HG02870 (cell line): ENCODE data around the gene SHB.
"Not testable (repeated sequence)": the region's sequence is repeated elsewhere in the genome, so short reads cannot be mapped to it uniquely, and the experiment has no call there.

Source experiments
- ATAC-seq: cut with Tn5 transposase; IDR thresholded peaks from one replicate; pipeline ENCODE4 v1.9.1; 2021; ENCODE audit warnings: mild to moderate bottlenecking, moderate library complexity; ENCODE audit not compliant: unreplicated experiment

The SHB gene

DNA sequence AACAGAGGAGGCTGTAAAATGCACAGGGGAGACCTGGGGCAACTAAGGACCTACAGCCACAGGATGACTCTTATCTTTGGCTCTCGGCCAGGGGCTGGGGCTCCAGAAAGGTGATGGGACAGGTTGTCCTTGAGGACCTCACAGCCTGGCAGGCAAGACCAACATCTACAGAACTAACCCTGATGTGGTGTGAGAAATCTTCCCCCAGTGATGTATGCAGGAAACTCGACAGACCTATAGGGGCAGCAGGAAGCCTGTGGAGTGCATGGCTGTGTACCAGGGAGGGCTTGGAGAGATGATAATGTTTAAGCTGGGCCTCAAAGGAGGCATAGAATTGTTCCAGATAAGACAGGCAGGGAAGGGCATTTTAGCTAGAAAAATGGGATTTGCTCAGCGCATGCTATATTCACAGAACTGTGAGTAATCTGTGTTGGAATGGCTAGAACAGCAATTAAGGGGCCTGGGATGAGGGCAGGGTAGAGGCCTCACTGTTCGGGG, 96.6 kb downstream of the SHB start:
- ATAC-seq, result no peak

DNA sequence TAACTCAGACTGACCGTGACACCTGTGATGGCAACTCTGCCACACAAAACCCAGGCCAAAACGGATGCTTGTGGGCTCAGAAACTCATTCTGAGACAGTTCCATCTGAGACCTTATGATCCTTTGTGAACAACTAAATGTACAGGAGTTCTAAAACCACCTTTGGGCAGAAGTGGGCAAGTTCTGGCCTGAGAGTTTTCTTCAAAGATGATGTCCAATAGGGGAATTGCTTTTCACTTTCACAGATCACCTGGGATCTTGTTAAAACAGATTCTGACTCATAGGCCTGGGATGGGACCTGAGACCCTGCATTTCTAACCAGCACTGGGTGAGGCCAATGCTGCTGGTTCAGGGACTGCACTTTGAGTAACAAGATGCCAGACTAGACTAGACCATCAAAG, 97.3 kb downstream of the SHB start:
- no peak for ATAC-seq

DNA sequence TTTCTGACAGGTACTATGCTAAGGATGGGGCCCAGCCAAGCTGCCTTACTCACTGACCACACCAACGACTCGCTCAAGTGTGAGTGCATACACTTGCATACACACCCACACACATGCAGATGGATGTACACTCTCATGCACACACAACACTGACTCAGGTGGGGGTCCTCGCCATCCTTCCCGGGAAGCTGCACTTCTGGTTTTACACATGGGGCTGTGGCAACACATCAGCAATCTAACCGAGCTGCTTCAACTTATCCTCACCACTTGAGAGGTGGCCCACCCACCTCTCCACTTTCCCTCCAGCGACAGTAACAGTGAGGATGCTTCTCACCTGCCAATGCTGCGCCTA, 97.9 kb downstream of the SHB start:
- no peak for ATAC-seq

DNA sequence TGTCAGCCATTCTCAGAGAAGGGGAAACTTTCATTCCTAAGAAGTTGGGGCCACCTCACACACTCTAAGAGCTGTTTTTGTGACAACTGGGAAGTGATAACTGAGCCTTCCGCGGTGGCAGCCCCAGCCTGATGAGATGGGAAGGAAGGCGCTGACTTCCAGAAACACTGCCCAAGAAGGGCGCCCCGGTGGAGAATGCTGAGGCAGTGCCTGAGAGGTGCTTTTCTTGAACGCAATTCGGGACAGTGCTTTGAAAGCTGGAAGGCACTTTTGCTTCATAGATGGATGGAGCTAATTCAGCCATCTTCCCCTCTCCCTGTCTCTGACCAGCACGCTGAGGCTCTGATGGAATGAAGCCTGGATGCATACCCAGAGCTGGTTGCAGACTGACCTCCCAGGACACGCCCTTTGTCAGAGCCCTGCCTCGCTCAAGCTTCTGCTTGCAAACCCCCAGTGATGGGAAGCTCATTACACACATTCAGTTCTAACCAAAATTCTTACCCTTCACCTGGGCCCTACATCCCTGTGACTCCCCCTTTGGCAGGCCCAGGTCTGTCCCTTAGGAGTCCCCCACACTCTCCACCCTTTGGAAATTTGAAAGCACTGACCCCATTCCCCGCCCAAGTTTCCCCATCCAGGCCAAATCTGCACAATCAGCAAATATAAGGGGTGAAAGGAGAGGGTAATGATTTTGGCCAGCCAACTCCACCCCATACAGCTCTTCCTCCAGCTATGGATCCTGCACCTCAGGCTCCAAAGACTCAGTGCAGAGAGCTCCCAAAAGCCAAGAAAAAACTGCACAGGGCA, 98.5 kb downstream of the SHB start:
- no peak for ATAC-seq

DNA sequence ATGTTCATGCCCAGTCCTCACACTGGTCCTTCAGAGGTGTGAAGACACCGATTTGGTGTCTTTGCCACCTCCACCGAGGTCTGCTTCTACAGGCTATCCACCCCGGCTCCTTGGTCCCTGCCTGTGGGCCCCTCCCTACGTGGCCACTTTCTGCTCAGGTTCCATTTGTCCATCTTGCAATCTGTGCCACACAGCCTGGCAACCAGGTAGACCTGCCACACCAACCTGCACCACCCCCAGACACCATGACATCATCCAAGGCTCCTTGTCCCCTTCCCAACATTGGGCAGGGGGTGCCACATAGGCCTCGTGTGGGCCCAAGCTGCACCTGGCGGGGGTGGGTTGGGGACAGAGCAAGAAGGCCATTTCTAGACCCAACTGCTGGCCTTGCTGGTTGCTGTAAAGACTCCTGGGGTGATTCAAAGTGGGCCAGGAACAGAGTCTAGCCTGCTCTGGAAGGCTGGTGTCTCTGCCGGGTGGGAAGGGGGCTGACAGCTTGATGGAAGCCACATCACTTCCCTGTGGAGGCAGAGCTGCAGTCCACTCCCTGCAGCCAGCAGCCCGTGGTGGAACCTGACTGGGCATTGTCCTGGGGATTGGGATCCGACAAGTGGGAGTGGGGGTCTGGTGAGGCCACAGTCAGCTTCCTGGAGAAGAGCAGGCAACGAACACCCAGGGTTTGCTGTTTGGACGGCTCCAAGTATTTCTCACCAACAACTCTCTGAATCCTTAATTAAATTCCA, 99.3 kb downstream of the SHB start:
- no peak for ATAC-seq

DNA sequence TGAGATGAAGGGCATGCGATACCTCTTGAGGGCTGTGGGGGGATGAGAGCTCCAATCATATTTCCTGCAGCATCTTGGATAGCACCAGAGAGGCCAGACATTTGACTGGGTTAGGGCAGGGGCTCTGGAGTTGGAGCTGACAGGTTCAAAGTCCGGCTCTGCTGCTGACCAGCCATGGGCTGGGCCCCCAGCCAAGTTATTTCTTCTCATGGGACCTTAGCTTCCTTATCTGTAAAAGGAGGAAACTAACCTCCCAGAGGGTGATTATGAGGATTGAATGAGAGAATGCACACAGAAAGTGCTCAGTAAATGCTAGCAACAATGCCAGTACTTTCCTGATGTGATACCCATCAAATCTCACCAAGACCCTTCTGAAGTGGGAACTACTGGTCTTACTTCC, 99.9 kb downstream of the SHB start:
- ATAC-seq, result no peak

DNA sequence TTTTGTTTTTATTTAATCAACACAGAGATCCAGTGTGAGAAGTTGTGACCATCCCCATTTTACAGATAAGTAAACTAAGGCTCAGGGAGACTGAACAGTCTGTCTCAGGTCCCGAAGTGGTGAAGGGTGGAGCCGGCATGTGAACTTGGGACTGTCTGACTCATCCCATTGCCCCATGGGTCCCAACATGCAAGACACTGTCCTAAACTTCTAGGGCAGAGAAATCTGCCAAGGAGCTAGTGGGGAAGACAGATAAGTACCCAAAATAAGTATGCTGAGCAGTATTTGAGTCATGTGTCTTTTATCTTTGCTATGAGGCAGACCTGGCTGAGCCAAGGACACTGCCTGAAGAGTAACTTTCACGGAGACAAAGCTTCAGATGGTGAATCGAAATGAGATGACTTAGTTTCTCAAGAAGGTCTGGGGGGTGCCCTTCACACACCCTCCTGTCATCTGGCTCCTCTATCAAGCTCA, 100.8 kb downstream of the SHB start:
- no peak for ATAC-seq

DNA sequence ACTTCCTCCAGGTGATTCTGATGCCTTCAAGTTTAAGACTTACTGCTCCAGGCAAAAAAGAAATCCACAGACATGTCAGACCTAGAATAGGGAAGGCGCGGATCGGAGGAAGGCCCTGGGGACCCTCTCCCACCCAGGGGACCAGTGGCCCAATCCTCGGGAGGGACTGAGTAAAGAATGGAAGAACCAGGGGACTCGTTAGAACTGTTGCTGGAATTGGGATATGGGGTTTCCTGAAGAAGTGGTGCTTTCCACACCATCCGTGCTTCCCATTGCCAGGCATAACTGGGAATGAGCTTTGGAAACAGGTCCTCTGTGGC, 101.3 kb downstream of the SHB start:
- ATAC-seq, result no peak

DNA sequence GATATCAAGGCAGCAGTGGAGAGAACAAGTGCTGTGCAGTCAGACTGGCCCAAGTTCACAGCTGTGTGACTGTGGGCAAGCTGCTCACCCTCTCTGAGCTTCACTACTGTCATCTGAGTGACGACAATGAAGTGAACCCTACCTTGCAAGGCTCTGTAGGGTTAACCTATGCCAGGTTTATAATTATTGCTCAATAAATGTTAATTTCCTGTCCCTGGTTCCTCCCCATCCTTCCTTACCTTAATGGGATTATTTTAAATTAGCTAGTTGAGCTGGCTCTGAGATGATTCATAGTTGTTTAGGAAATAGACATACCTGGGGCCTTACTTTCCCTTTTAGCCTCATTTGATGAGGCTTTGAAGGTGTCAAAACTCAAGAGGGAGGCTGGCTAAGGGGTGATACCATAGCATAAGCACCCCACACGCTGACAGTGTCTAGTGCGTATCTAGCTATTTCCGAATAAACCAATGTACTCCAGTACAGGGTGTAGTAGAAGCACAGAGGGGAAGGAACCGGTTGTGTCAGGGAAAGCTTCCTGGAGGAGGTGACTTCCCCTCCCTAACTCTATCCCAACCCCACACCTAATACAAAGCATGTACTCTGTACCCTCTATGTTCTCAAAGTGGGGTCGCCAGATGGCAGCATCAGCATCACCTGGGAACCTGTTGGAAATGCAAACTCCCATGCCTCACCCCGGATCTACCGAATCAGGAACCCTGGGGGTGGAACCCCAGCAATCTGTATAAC, 101.8 kb downstream of the SHB start:
- ATAC-seq, result no peak

DNA sequence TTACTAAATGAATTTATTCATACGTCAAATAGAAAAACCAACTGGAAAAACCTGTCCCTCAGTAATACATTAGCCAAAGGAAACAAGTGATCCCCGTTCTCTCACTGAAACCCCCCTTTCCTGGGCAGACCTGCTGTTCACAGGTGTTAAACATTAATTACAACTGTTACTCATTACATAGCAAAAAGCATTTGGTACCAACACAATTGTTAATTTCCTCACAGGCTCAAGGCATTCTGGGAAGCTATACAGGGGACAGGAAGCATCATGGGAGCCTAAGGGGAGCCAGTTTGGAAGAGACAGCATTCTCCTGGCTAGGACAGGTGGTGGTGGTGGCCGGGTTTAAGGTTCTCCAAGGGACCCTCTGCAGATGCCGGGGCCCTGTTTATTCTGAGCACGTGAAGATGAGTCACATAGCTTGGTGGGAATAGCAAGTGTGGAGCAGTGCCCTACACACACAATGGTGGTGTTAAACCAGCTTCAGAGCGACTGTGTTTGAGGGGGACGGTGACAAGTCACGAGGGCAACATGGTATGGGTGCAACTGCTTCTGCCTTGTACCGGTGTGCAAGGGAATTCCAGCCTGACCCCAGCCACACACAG, 102.5 kb downstream of the SHB start:
- no peak for ATAC-seq

DNA sequence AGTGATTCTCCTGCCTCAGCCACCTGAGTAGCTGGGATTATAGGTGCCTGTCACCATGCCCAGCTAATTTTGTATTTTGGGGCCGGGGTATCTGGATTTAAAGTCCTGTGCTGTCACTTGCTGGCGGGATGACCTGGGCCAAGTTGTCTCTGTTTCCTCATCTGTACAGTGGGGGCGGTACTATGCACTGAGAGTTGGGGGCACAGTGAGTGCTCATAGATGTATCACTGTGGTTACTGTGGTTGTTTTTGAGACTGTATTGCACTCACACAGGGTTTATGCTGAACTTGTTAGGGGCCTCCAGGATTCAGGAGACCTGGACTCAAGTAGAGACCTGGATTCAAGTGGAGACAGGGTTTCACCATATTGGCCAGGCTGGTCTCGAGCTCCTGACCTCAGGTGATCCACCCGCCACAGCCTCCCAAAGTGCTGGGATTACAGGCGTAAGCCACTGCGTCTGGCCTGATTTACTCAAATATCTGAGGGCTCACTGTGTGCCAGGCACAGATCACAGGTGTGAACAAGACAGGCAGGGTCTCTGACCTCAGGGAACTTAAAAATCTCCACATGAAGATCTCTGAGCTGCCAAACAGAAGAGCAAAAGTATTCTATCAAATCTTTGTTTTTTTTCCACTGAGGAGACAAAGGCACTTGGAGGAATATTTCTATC, 103.2 kb downstream of the SHB start:
- not testable (repeated sequence) for ATAC-seq

DNA sequence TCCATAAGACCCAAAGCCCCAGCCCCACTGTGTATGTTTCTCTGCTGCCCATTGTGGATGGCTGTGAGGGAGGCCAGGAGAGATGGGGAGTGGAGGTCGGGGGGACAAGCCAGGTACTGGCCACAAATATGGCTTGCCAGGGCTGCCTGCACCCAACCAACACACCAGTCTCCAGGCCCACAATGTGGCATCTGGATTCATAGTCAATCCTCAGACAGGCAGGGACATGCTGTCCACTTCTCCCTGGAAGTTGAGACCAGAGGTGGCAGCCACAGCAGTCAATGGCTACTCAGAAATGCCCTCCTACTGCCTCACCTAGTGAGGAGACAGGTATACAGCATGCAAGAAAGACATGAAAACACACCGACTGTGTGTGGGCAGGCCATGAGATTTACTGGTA, 103.9 kb downstream of the SHB start:
- ATAC-seq, result no peak

DNA sequence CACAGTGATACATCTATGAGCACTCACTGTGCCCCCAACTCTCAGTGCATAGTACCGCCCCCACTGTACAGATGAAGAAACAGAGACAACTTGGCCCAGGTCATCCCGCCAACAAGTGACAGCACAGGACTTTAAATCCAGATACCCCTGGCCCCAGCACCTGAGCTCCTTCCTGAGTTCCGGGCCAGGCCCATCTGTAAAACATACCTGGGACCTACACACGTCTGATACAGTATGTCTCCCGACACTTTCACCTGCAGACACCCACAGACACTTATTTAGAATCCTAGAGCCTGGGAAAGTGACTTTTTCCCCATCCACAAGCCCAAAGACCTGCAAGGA, 104.3 kb downstream of the SHB start:
- ATAC-seq, result no peak

DNA sequence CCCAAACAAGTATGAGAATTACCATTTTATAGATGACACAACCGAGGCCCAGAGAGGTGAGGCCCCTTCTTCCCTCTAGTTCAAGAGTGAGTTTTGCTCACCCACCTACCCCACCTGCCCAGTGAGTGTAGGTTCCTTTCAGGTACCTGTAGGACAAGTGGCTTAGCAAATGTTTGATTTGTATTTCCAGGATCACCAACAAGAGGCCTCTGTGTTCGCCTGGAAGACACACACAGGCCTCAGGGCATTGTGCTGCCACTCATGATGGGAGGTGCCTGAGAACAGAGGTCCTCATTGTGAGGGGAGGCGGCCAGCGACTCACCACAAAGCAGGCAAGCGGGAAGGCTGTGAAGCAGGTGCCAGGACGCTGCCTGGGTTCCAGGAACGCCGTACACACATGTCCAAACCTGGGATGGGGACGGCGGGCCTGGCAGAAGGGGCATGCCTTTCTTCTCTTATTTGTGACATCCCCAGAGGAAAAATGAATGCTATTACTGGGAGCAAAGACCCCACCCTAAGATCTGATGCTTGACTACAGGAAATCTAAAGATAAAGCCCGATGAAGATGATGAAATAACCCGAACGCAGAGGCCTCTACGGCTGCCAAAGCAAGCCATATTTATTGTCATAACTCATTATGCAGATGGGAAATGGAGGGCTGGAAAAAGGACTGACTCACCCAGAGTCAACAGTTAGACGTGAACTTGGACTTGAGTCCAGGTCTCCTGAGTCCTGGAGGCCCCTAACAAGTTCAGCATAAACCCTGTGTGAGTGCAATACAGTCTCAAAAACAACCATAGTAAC, 104.9 kb downstream of the SHB start:
- no peak for ATAC-seq

DNA sequence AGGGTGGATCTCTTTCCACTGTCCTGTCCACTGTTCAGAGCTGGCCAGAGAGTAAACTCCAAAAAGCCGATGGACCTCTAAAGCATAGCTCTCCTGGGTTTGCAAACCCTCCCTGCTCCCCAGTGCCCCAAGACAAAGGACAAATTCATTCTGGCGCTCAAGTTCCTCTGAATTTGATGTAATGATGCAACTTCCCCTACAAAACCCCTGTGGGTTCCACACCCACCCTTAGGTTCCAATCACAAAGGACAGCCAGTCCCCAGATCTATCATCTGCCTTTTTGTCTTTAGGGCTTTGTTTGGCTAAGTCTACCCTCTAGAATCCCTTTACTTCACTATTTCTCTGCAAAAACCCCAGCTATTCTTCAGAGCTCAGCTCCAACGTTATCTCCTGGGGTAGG, 107.7 kb downstream of the SHB start:
- ATAC-seq, result no peak

DNA sequence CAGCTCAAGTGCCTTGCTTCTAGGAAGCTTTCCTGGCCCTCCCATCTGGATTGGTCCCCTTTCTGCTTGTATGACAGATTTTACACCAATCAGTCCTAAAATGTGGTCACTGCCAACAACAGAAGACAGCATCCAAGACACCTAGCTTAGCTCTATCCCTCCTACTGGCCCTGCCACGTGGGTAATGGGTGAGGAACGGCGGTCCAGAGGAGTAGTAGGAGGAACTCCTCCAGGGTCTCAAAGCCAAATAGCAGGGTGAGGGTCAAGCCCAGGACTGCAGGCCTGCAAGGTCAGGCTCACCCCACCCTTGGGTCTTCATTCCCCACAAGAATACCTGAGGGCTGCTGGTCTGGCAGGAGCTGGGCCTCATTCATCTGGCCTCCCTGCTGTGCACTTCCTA, 108.4 kb downstream of the SHB start:
- ATAC-seq, result no peak

DNA sequence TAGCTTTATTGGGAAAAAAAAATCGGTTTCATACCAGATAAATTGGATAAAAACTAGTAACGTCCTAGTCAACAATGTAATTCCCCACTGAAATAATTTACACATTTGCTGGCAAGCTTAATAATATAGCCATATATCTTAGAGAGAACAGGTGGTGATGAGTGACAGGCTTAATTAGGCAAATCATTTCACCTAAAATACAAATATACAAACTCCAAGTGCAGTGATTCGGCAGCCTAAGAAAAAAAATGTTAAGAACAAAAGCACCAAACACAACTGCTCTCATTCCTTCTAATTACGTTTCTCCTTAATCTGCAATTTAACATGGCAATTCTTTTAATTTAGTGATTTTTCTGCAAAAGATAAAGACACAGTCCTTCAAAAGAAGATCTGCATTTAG, 109.1 kb downstream of the SHB start:
- no peak for ATAC-seq

DNA sequence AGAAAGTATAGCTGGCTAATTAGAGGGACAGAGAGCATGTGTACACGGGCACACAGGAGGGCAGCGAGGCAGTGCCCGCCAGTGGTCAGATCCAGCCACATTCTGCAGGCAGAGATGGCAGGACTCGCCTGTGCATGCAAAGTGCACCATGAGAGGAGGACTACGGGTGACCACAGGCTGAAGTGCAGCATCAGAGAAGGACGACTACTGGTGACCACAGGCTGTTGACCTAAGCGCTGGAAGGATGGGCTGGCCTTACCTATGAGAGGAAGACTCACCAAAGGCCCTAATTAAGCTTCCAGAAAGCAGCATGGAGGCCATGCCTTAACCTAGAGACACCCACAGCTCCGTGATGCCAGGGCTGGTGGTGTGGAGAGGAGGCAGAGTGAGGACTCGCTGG, 110.9 kb downstream of the SHB start:
- ATAC-seq, result no peak

DNA sequence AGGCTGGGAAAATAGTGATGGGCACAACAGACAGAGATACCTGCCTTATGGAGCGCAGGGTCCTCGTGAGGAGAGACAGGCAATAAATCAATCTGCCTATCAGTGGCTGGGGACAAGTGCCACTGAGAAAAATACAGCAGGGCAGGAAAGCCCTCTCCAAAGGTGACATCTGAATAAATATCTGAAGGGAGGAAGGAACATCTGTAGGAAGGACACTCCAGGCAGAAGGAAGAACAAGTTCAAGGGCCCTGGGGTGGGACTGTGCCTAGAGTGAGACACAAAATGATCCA, 111.4 kb downstream of the SHB start:
- no peak for ATAC-seq

DNA sequence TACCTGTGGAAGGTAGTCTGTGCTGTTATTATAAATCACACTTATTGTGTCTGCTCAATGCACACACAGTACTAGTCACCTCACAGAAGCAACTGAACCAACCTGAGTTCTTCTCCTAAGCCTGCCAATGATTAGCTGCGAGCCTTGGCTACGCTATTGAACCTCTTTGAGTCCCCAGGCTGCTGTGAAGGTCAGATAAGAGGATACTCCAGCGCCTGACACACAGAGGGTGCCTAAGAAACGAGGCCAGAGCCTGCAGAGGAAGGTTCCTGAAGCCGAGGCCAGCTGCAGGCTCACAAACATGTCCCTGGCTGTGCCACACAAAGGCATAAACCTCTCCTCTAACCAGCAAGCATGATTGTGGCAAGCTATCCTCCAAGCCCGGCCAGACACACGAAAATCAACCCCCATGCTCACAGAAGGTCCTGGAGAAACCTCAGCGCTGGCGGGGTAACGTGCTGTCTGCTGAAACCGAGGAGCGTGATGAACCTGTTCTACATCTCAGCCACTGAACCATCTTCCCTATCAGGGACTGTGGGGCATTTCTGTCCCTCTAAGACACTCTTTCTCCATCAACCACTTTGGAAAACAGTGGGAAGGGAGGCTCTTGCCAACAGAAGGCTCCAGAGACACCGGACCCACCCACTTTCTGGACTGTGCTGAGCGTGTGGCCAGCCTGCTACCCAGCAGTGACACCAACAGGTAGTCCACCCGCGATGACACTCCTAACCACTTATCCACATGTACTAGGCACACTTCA, 111.9 kb downstream of the SHB start:
- ATAC-seq, result no peak
